H9 (cell line): Measurements from ENCODE around the gene EPHB2. TPM values are rescaled to one million over a fixed set of nuclear protein-coding genes. Genes with fewer than 3 reads are reported as not detected.

ENCODE experiments used
- DNase-seq: peaks from one replicate; pipeline ENCODE4 v3.0.0-alpha.2; 2017
- H2AFZ ChIP-seq: one replicate; pipeline ENCODE4 v1.6.1; 2013; ENCODE audit warnings: mild to moderate bottlenecking, low read length, control low read depth, moderate library complexity
- H2AK5ac ChIP-seq: 2 replicates; pipeline ENCODE4 v1.6.1; 2013; ENCODE audit warnings: low read length, control low read depth, mixed read lengths; ENCODE audit not compliant: insufficient read length
- H2BK120ac ChIP-seq: one replicate; pipeline ENCODE4 v1.6.1; 2013; ENCODE audit warnings: low read depth, mild to moderate bottlenecking, low read length, control low read depth, inconsistent platforms; ENCODE audit not compliant: poor library complexity, severe bottlenecking
- H2BK12ac ChIP-seq: 2 replicates; pipeline ENCODE4 v1.6.1; 2013; ENCODE audit warnings: low read length, control low read depth, mixed read lengths, low read depth; ENCODE audit not compliant: insufficient read length
- H2BK15ac ChIP-seq: 2 replicates; pipeline ENCODE4 v1.6.1; 2013; ENCODE audit warnings: low read depth, low read length, control low read depth
- H2BK20ac ChIP-seq: one replicate; pipeline ENCODE4 v1.6.1; 2013; ENCODE audit warnings: low read depth, mild to moderate bottlenecking, low read length, control low read depth, inconsistent platforms; ENCODE audit not compliant: poor library complexity, severe bottlenecking
- H2BK5ac ChIP-seq: 2 replicates; pipeline ENCODE4 v1.6.1; 2013; ENCODE audit warnings: low read length, control low read depth, mixed read lengths; ENCODE audit not compliant: insufficient read length
- H3K14ac ChIP-seq: 2 replicates; pipeline ENCODE4 v1.6.1; 2013; ENCODE audit warnings: low read length, control low read depth; ENCODE audit not compliant: insufficient read depth
- H3K18ac ChIP-seq: 2 replicates; pipeline ENCODE4 v1.6.1; 2013; ENCODE audit warnings: low read depth, mild to moderate bottlenecking, mixed read lengths, low read length, control low read depth; ENCODE audit not compliant: insufficient read length
- H3K23ac ChIP-seq: 2 replicates; pipeline ENCODE4 v1.6.1; 2013; ENCODE audit warnings: low read length, control low read depth, mixed read lengths, low read depth; ENCODE audit not compliant: insufficient read length
- H3K23me2 ChIP-seq: 2 replicates; pipeline ENCODE4 v1.6.1; 2013; ENCODE audit warnings: low read depth, mild to moderate bottlenecking, mixed read lengths, low read length, control low read depth; ENCODE audit not compliant: insufficient read length, poor library complexity, severe bottlenecking
- H3K27ac ChIP-seq: 2 replicates; pipeline ENCODE4 v1.5.1; 2013; ENCODE audit warnings: low read length, control low read depth, mixed read lengths, low read depth; ENCODE audit not compliant: insufficient read length
- H3K27me3 ChIP-seq: 2 replicates; pipeline ENCODE4 v1.6.1; 2013; ENCODE audit warnings: low read length, control low read depth, inconsistent platforms; ENCODE audit not compliant: insufficient read depth
- H3K4ac ChIP-seq: 2 replicates; pipeline ENCODE4 v1.6.1; 2013; ENCODE audit warnings: low read depth, mild to moderate bottlenecking, control low read depth, inconsistent platforms, low read length, moderate library complexity
- H3K4me1 ChIP-seq: 2 replicates; pipeline ENCODE4 v1.6.1; 2013; ENCODE audit warnings: low read length, control low read depth, inconsistent platforms; ENCODE audit not compliant: insufficient read depth
- H3K4me2 ChIP-seq: 2 replicates; pipeline ENCODE4 v1.6.1; 2013; ENCODE audit warnings: low read length, control low read depth, mixed read lengths; ENCODE audit not compliant: insufficient read length, insufficient read depth
- H3K56ac ChIP-seq: 2 replicates; pipeline ENCODE4 v1.6.1; 2013; ENCODE audit warnings: low read depth, mild to moderate bottlenecking, mixed read lengths, low read length, control low read depth; ENCODE audit not compliant: insufficient read length
- H3K79me1 ChIP-seq: 2 replicates; pipeline ENCODE4 v1.6.1; 2013; ENCODE audit warnings: low read depth, mild to moderate bottlenecking, moderate library complexity, low read length, control low read depth, inconsistent platforms; ENCODE audit not compliant: insufficient read depth, poor library complexity, severe bottlenecking
- H3K79me2 ChIP-seq: 2 replicates; pipeline ENCODE4 v1.6.1; 2013; ENCODE audit warnings: low read length, control low read depth, inconsistent platforms; ENCODE audit not compliant: insufficient read depth
- H3K9ac ChIP-seq: 2 replicates; pipeline ENCODE4 v1.6.1; 2013; ENCODE audit warnings: low read length, control low read depth, mixed read lengths; ENCODE audit not compliant: insufficient read length; ENCODE audit errors: extremely low read depth
- H3K9me3 ChIP-seq: one replicate; pipeline ENCODE4 v1.6.1; 2013; ENCODE audit warnings: low read depth, low read length, inconsistent platforms; ENCODE audit not compliant: control insufficient read depth
- H3T11ph ChIP-seq: one replicate; pipeline ENCODE4 v1.6.1; 2013; ENCODE audit warnings: mild to moderate bottlenecking, low read length, control low read depth, inconsistent platforms
- H4K20me1 ChIP-seq: one replicate; pipeline ENCODE4 v1.6.1; 2013; ENCODE audit not compliant: control insufficient read depth, insufficient read length, insufficient read depth
- H4K5ac ChIP-seq: 2 replicates; pipeline ENCODE4 v1.6.1; 2013; ENCODE audit warnings: low read depth, mild to moderate bottlenecking, mixed read lengths, low read length, control low read depth; ENCODE audit not compliant: insufficient read length
- H4K8ac ChIP-seq: replicated peaks from 2 replicates; pipeline ENCODE4 v1.6.1; 2013; ENCODE audit warnings: low read length, control low read depth, mixed read lengths, low read depth; ENCODE audit not compliant: insufficient read length
- H4K91ac ChIP-seq: 2 replicates; pipeline ENCODE4 v1.6.1; 2013; ENCODE audit warnings: low read depth, mild to moderate bottlenecking, moderate library complexity, mixed read lengths, low read length, control low read depth; ENCODE audit not compliant: insufficient read length
- H3K27ac Mint-ChIP-seq, 3 experiments: 2 replicates in 2 of 3; 3 replicates in 1 of 3; pipeline ENCODE4 v1.8.0; 2020 to 2021; ENCODE audit warnings: mixed read lengths in 3 of 3, mild to moderate bottlenecking in 1 of 3, moderate library complexity in 1 of 3
- H3K27me3 Mint-ChIP-seq: 2 replicates; pipeline ENCODE4 v1.8.0; 2021; ENCODE audit warnings: low read depth, mild to moderate bottlenecking, moderate library complexity, mixed read lengths
- H3K36me3 Mint-ChIP-seq, 3 experiments: 2 replicates in 2 of 3; 3 replicates in 1 of 3; pipeline ENCODE4 v1.8.0; 2020 to 2021; ENCODE audit warnings: low read depth in 3 of 3, mixed read lengths in 3 of 3; ENCODE audit not compliant: insufficient read depth in 1 of 3
- H3K4me1 Mint-ChIP-seq, 2 experiments: 2 replicates each; pipeline ENCODE4 v1.8.0; 2020; ENCODE audit warnings: mixed read lengths in 2 of 2
- H3K4me3 Mint-ChIP-seq, 2 experiments: 2 replicates in 1 of 2; 3 replicates in 1 of 2; pipeline ENCODE4 v1.8.0; 2020 to 2021; ENCODE audit warnings: mild to moderate bottlenecking in 2 of 2, mixed read lengths in 2 of 2, moderate library complexity in 1 of 2
- H3K9me3 Mint-ChIP-seq, 2 experiments: 2 replicates in 1 of 2; 3 replicates in 1 of 2; pipeline ENCODE4 v1.8.0; 2020; ENCODE audit warnings: mild to moderate bottlenecking in 2 of 2, mixed read lengths in 2 of 2, moderate library complexity in 1 of 2
- CTCF ChIP-seq: fragments of 200-600 bp; sonication (generic); conservative IDR thresholded peaks from 3 replicates; pipeline ENCODE4 v1.8.0; 2021; ENCODE audit warnings: antibody characterized with exemption, mild to moderate bottlenecking
- WGBS: extraction: QIAGEN DNeasy Blood & Tissue Kit; methylation state at CpG from one replicate; pipeline ENCODE4 v1.1.7; 2013; ENCODE audit warnings: missing lambda C conversion rate, low lambda C conversion rate, mixed read lengths; ENCODE audit not compliant: insufficient read length; ENCODE audit errors: extremely low coverage; 5-methylcytosine and 5-hydroxymethylcytosine counted together
- total RNA-seq: library from RNA; stranded (reverse); gene quantifications from 2 replicates; pipeline ENCODE4 v1.2.1, GENCODE V29; 2021

The EPHB2 gene
- total RNA-seq, 1 experiment from 2014 or later = 9.5 TPM

- Histone ChIP-seq H4K5ac (no peak overlapping the region), H2BK20ac (no peak overlapping the region), H3K14ac (no peak overlapping the region), H3K56ac (no peak overlapping the region), H4K8ac (no peak overlapping the region), H3T11ph (no peak overlapping the region), H2BK120ac (no peak overlapping the region), H3K9me3 (no peaks in the 10 kb centered on the region), H3K4me2 (no peak overlapping the region), H3K4ac (no peak overlapping the region), H3K79me2 (no peaks in the 10 kb centered on the region; the same call in 1 of the 2 replicates), H4K20me1 (no peaks in the 10 kb centered on the region), H2BK15ac (no peak overlapping the region), H3K9ac (no peak overlapping the region), H3K4me1 (no peaks in the 10 kb centered on the region), H3K27me3 (no peaks in the 10 kb centered on the region), H3K27ac (no peak overlapping the region), H2BK12ac (no peak overlapping the region), H4K91ac (no peak overlapping the region), H2AK5ac (no peak overlapping the region), H2AFZ (no peak overlapping the region), H2BK5ac (no peak overlapping the region), H3K23ac (no peak overlapping the region), H3K18ac (no peak overlapping the region), H3K79me1 (no peaks in the 10 kb centered on the region), H3K23me2 (no peaks in the 10 kb centered on the region)
- no peak overlapping the region; a peak in 1 of 7 replicates for H3K27ac Mint-ChIP-seq
- no peaks in the 10 kb centered on the region; a peak in 1 of 5 replicates for H3K9me3 Mint-ChIP-seq
- no peaks in the 10 kb centered on the region for H3K36me3 Mint-ChIP-seq
- H3K27me3 Mint-ChIP-seq = no peaks in the 10 kb centered on the region; the same call in 1 of the 2 replicates
- peaks cover 4% of the 10 kb centered on the region in 2 experiments; a peak in 2 of 4 replicates for H3K4me1 Mint-ChIP-seq
- no peak for TF ChIP-seq CTCF
- no CpG with 5 or more reads among the region's 7 CpGs for WGBS
- DNase-seq = no peak
- no peak overlapping the region for H3K4me3 Mint-ChIP-seq
Measured at GRCh38 chr1:22887491-22887890, 176.9 kb downstream of the EPHB2 start.
